SJCRH30 (cell line): ENCODE measurements around the gene KRT72. TPM values are rescaled to one million over a fixed set of nuclear protein-coding genes. Genes with fewer than 3 reads are reported as not detected.

Source experiments
- DNase-seq, 2 experiments: peaks; one replicate each; pipeline ENCODE4 v3.0.0-alpha.2; 2015 to 2020
- H3K27ac ChIP-seq: fragments of 250-450 bp; sonication (Bioruptor Pico); 2 replicates; pipeline ENCODE4 v1.5.1; 2020; ENCODE audit warnings: mild to moderate bottlenecking, moderate library complexity
- H3K27me3 ChIP-seq: fragments of 250-450 bp; sonication (Bioruptor Pico); 2 replicates; pipeline ENCODE4 v1.5.1; 2020; ENCODE audit warnings: mild to moderate bottlenecking, moderate library complexity
- H3K36me3 ChIP-seq: fragments of 250-450 bp; sonication (Bioruptor Pico); 2 replicates; pipeline ENCODE4 v1.5.1; 2020; ENCODE audit warnings: mild to moderate bottlenecking, moderate library complexity
- H3K4me1 ChIP-seq: fragments of 250-450 bp; sonication (Bioruptor Pico); 2 replicates; pipeline ENCODE4 v1.5.1; 2020; ENCODE audit warnings: mild to moderate bottlenecking, moderate library complexity
- H3K4me3 ChIP-seq: fragments of 250-450 bp; sonication (Bioruptor Pico); 2 replicates; pipeline ENCODE4 v1.5.1; 2020; ENCODE audit warnings: mild to moderate bottlenecking, moderate library complexity
- H3K9me3 ChIP-seq: fragments of 250-450 bp; sonication (Bioruptor Pico); replicated peaks from 2 replicates; pipeline ENCODE4 v1.5.1; 2020; ENCODE audit warnings: mild to moderate bottlenecking, moderate library complexity
- total RNA-seq: library from RNA; depleted of rRNA; stranded (reverse); fragments of >200 nt; shearing (Covaris generic); gene quantifications from 2 replicates; pipeline ENCODE4 v1.2.3, GENCODE V29; 2014

The KRT72 gene
- total RNA-seq, 1 experiment from 2014 or later = not detected

DNA sequence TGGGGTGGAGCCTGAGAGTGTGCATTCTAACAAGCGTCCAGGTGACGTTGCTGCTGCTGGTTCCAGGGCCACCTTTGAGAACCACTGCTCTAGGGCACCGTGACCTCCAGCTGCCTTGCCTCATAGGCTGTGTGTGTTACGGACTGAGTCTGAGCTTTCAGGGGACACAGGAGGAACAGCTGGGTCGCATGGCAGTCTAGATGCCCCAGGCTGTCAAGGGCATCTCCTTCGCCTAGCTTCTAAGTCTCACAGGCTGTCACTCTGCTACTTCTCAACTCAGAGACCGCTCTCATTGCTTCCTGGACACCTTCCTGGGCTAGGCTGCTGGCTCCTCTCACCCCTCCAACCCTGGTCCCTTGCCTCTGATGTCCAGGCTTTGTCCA is 16.1 kb upstream of the KRT72 start:
- H3K27me3 ChIP-seq = peaks cover 12% of the 10 kb centered on the region; the same call in 1 of the 2 replicates
- no peak overlapping the region for H3K4me3 ChIP-seq
- DNase-seq = no peak
- H3K9me3 ChIP-seq = no peaks in the 10 kb centered on the region
- no peaks in the 10 kb centered on the region for H3K36me3 ChIP-seq
- H3K4me1 ChIP-seq = no peaks in the 10 kb centered on the region
- H3K27ac ChIP-seq = no peak overlapping the region

DNA sequence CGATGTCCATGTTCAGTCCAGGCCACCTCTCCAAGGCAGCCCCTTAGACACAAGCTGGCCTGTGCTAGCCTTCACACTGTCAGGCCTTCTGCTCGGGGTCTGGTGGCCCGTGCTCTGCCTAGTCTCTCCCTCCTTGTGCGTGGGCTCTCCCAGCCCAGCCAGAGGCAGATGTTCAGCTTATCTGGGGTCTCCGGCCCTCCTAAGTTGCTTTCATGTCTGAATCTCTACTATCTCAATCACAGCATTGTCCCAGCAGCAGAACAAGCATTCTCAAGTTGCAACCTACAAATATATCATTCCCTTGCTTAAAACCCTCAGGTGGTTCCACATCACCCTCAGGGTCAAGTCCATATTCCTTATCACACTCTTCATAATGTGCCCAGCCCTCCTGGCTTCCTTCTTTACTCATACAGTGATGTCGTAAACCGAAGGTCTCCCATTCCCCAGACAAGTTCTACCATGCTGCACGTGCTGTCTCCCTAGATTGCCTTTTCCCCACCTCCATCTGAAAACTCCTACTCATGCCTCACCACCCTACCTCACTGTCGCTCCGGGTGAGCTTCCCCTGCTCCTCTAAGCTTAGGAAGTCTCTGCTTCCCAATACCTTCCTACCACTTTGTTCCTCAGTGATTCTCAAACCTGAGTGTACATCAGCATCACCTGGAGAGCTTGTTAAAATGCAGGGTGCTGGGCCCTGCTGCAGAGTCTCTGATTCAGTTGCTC is 15.6 kb upstream of the KRT72 start:
- H3K36me3 ChIP-seq = no peaks in the 10 kb centered on the region
- DNase-seq = no peak
- peaks cover 12% of the 10 kb centered on the region; the same call in 1 of the 2 replicates for H3K27me3 ChIP-seq

DNA sequence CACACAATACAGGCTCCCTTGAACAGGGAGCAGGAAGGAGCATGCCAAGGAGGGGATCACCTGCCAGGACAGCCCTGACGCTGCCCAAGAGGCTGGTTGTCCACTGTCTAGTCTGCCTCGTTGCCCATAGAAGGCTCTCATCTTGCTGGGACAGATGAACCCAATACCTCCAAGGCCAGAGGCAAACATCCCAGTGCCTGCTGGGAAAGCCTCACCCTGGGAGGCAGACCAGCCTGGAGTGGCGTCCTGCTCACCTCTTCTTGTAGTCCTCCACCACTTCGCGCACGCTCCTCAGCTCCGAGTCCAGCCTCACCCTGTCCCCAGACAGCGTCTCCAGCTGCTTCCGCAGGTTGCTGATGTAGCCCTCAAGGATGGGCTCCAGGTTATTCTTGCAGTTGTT is 14.6 kb upstream of the KRT72 start:
- no peaks in the 10 kb centered on the region for H3K4me1 ChIP-seq
- DNase-seq = no peak
- no peak overlapping the region for H3K27ac ChIP-seq
- H3K36me3 ChIP-seq = no peaks in the 10 kb centered on the region
- peaks cover 12% of the 10 kb centered on the region; the same call in 1 of the 2 replicates for H3K27me3 ChIP-seq
- no peaks in the 10 kb centered on the region for H3K9me3 ChIP-seq
- H3K4me3 ChIP-seq = no peak overlapping the region

More for the DNA sequence above, 15.6 kb upstream of the KRT72 start:
- Histone ChIP-seq H3K4me3 (no peak overlapping the region), H3K9me3 (no peaks in the 10 kb centered on the region), H3K4me1 (no peaks in the 10 kb centered on the region), H3K27ac (no peak overlapping the region)

DNA sequence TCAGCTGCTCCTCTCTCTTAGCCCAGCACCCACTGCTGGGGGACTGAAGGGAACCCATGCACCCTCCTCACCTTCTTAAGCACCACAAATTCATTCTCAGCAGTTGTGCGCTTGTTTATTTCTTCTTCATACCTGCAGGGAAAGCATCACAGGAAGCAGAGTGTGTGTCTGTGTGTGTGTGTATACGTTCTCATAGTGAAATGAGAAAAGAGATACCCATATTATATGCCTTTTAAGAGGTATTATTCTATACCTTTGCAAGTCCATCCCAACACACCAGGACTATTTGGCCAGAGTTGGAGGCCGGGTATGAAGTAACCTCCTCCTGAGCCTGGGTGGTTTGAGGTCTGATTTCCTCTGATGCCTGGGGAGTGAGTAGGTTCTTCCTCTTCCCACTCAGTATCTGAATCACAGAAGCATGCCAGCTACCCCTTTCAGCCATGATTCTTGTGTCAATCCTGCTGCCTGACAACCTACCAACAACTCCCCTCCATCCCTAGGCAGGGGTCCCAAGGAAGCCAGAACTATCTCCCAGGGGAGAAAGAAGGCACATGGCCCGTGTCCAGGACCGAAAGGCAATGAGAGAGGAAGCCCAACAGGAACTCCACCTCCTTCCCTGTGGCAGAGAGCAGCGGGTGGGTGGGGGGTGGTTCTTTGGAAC is 14.1 kb upstream of the KRT72 start:
- Histone ChIP-seq H3K27me3 (peaks cover 12% of the 10 kb centered on the region; the same call in 1 of the 2 replicates), H3K4me3 (no peak overlapping the region), H3K9me3 (no peaks in the 10 kb centered on the region), H3K36me3 (no peaks in the 10 kb centered on the region), H3K4me1 (no peaks in the 10 kb centered on the region), H3K27ac (no peak overlapping the region)
- DNase-seq = no peak

DNA sequence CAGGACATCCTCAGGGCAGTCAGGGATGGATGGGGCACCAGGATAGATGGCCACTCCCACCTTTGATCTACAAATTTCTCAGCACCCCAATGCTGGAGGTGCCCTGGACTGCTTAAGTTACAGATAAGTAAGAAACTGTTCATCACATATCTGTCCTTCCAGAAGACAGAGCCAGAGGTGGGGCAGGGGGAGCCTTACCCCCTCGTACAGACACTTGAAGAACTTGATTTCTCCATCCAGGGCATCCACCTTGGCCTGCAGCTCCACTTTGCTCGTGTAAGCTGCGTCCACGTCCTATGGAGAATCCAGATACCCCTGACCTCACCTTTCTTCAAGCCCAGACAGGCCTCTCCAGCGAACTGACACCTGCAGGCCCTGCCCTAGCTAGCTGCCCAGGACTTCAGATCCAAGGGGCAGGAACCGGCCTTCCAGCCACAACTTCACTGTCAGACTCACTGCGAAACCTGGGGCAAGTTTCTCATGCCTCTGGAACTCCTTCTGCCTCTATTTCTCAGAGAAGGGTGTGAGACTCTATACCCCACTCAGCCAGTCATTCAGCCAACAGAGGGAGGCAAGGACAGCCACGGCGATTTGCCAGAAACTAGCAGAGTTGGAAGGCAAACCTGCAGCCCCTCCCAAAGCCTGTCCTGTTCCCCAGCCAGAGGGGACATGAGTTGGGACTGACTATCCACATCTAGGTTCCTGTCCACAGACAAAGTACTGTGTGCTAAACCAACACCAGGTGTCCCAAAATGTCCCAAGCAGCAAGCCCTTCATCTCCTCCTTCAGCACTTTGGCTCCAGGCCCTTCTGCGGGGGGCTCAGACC is 13.3 kb upstream of the KRT72 start:
- Histone ChIP-seq H3K9me3 (no peaks in the 10 kb centered on the region), H3K27me3 (peaks cover 12% of the 10 kb centered on the region; the same call in 1 of the 2 replicates), H3K36me3 (no peaks in the 10 kb centered on the region), H3K4me1 (no peaks in the 10 kb centered on the region), H3K27ac (no peak overlapping the region), H3K4me3 (no peak overlapping the region)
- DNase-seq = no peak

DNA sequence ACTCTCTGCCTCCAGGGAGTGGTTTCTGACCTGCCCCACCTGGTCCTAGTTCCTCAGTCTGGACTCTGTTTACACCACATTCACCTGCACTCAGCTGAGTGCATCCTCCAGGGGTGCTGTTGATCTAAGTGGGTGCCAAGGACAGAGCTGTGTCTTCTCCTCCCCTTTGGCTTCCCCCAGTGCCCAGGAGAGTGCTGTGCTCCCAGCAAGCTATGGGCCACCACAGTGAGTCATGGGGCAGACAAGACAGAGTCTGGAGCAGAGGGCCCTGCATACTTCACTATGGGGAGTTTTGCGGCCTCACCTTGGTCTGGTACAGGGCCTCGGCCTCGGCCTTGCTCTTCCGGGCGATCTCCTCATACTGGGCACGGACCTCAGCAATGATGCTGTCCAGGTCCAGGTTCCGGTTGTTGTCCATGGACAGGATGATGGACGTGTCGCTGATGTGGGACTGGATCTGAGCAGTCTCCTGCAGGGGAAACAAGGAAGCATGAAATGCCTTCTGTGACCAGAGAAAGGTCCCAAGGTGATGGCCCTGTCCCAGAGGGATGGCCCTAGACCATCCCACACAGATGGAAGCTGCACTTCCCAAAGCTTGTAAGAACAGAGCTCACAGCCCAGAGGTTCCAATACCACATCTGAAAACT is 12.2 kb upstream of the KRT72 start:
- H3K36me3 ChIP-seq = no peaks in the 10 kb centered on the region
- no peak overlapping the region for H3K27ac ChIP-seq
- no peaks in the 10 kb centered on the region for H3K4me1 ChIP-seq
- no peaks in the 10 kb centered on the region for H3K9me3 ChIP-seq
- peaks cover 9% of the 10 kb centered on the region; the same call in 1 of the 2 replicates for H3K27me3 ChIP-seq
- H3K4me3 ChIP-seq = no peak overlapping the region
- DNase-seq = no peak

DNA sequence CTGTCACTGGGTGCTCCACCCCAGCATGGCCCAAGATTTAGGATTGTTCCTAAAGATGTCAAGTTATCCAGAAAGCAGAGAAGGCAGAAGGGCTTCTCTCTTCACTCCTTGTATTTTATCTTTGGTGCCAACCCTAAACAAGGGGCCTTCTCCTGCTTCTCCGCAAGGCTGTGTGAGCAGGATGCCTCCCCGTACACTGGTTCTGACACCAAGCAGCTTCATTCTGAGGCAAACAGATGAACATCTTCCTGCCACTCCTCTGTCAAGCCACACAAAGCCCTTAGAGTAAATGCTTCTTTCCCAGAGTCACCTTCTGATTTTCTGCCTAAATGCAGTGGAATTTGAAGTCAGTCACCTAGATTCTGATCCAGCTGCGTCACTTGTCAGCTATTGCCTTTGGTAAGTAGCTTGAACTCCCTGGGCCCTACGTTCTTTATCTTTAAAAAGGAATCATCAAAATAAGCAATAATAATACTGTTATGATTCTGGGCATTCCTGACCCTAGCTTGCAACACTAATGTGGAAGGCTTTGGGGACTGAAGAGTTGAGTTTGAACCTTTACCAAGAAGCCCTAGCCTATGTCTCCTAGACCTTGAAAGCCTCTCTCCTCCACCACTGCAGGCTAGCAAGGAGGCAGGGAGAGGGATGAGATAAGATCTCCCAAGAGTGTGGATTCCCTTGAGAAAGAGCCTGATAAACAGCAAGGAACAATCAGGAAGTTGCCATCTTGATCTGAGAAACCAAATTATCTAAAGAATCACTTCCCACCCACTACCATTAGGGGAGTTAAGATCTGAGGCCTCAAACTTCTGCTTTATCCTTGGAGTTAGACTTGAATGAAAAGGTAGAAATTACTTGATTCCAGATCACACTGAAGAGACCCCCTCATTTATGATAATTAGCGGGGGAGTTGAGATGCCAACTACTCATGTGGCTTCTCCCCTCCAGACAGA is 11.4 kb upstream of the KRT72 start:
- no peak overlapping the region for H3K4me3 ChIP-seq
- DNase-seq = no peak
- H3K27ac ChIP-seq = no peak overlapping the region
- no peaks in the 10 kb centered on the region for H3K9me3 ChIP-seq
- H3K4me1 ChIP-seq = no peaks in the 10 kb centered on the region
- H3K27me3 ChIP-seq = peaks cover 4% of the 10 kb centered on the region; the same call in 1 of the 2 replicates
- H3K36me3 ChIP-seq = no peaks in the 10 kb centered on the region

DNA sequence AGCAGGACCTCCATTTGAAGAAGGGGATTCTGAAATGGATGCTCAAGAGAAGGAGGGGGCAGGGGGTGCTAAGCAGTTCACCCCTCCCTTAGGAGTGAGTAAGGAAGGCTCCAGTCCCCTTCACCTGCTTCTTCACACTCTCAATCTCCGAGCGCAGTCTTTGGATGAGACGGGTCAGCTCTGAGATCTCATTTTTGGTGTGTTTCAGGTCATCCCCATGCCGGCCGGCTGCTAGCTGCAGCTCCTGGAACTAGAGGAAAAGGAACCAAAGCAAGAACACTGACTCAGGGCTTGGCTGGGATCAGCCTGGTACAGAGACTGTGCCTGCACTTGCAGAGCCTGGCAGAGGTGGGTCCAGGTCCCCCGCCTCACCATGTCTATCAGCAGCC is 9.8 kb upstream of the KRT72 start:
- DNase-seq = no peak
- Histone ChIP-seq H3K9me3 (no peaks in the 10 kb centered on the region), H3K36me3 (no peaks in the 10 kb centered on the region), H3K27ac (no peak overlapping the region), H3K27me3 (no peaks in the 10 kb centered on the region; the same call in 1 of the 2 replicates), H3K4me1 (no peaks in the 10 kb centered on the region), H3K4me3 (no peak overlapping the region)

DNA sequence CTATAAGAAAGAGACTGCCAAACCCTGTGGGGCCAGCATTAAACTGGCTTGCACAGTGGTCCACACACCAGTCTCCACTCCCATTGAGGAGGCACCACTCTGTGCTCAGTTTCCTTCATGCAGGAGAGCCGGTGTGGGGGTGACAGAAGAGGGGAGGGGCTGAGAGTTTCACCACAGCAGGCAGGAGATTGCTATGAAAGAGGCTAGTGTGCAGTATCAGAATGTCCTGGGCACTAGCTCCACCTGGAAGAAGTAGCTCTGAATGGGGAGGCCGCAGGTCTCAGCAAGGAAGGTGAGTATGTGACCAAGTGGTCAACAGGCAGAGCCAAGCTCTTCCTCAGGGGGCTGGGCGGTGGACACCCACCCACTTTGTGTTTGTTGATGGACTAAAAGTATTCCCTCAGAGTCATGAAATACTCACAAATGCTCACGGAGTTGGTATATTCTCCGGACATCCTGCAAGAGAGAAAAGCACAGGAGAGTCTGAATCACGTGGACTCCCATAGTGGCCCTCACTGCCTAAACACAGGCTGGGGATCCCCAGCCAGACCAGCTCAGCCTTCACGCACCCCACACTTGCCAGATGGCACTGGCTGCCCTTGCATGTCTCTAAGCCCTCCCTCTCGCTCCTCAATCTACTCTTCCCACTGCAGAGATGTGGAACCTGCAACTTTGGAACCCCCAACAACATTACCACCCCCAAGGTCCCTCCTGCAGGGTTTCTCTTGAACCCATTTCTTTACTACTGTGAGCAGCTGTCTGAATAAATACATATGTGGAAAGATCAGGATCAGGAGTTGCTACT is 7.8 kb upstream of the KRT72 start:
- Histone ChIP-seq H3K4me3 (no peak overlapping the region), H3K4me1 (no peaks in the 10 kb centered on the region), H3K27ac (no peak overlapping the region), H3K9me3 (no peaks in the 10 kb centered on the region), H3K36me3 (no peaks in the 10 kb centered on the region), H3K27me3 (no peaks in the 10 kb centered on the region; the same call in 1 of the 2 replicates)
- no peak for DNase-seq

DNA sequence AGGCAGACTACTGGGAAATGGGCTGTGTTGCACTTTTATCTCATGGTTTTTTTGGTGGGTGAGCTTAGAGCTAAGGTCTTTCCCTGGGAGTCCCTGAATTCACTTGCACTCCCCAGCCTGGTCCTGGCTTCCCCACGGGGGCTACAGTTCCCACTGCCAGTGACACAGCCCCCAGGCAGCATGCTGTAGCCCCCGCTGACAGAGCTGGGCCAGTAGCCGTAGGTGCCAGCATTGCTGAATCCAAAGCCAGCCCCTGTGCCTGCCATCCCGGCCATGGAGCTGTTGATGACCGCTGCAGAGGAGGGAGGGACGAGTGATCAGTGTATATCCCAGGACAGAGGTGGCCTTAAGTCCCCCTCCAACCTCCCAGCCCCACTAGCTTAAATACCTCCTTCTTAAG is 6.9 kb upstream of the KRT72 start:
- no peak overlapping the region for H3K27ac ChIP-seq
- no peak overlapping the region for H3K4me3 ChIP-seq
- no peaks in the 10 kb centered on the region for H3K36me3 ChIP-seq
- no peaks in the 10 kb centered on the region for H3K4me1 ChIP-seq
- no peak for DNase-seq
- 0 out of 2 replicates have a peak, but pooled peaks cover 4% of the 10 kb centered on the region for H3K27me3 ChIP-seq
- H3K9me3 ChIP-seq = no peaks in the 10 kb centered on the region

DNA sequence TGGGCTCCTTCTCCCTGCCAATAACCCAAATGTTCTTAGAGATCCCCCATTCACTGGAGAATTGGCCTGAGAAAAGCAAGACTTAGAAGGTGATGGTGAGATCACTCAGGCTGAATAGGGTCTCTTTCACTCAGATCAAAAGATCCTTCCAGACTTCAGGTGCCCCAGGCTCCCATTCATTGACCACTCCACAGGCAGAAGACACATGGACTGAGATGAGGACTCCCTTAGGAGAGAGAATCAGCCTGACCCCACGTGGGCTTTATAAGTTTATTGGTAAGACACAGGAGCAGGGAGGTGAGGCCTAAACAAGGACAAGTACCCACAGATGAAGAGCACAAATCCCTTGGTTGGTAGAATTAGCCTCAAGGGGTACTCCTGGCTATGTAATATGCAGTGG is 6.1 kb upstream of the KRT72 start:
- no peaks in the 10 kb centered on the region for H3K9me3 ChIP-seq
- no peaks in the 10 kb centered on the region for H3K4me1 ChIP-seq
- H3K27me3 ChIP-seq = 0 out of 2 replicates have a peak, but pooled peaks cover 4% of the 10 kb centered on the region
- DNase-seq = no peak
- H3K27ac ChIP-seq = no peak overlapping the region
- no peaks in the 10 kb centered on the region for H3K36me3 ChIP-seq
- H3K4me3 ChIP-seq = no peak overlapping the region

DNA sequence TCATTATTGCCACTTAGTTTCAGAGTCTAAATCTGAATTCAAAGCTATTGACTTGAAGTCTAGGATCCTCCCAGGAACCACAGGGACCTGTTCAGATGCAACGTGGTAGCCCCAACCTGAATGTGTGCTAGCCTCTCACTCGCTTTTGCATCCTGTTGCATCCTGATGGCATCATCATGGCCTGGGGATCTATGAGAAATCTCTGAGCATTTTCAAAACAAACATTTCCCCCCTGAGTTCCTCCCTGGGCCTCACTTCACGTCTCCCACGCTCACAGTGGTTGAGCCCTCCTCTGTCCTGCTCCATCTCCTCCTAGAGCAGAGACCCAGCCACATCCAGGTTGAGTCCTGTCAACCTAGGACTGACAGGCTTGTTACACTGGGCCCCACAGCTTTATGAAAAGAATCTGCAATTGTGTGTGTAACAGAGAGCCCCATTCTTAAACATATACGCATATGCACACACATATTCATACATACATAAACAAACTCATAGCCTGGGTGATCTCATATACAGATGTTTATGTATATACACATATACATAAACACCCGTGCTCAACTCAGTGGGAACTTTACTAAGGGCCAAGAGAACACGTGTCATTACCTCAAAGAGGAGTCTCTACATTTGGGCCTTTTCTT is 5.4 kb upstream of the KRT72 start:
- no peak for DNase-seq
- H3K36me3 ChIP-seq = no peaks in the 10 kb centered on the region
- H3K9me3 ChIP-seq = no peaks in the 10 kb centered on the region
- no peak overlapping the region for H3K27ac ChIP-seq
- 0 out of 2 replicates have a peak, but pooled peaks cover 4% of the 10 kb centered on the region for H3K27me3 ChIP-seq
- no peaks in the 10 kb centered on the region for H3K4me1 ChIP-seq
- H3K4me3 ChIP-seq = no peak overlapping the region

DNA sequence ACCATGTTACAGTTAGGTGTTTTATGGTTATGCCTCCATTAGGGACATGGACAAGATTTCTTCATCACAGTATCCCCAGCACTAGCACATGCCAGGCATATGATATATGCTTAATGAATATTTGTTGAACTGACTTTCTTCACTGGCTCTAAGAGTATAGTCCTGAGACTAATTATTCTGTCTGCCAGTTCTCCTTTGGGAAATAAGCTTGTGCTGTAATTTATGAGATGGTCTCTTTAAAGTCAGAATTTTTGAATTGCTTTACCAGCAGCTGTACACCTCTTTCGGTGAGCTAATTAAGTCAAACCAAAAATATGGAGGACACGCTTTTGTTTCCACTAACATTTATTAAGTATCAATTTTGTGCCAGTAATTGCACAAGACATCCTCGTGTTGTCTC is 4.8 kb upstream of the KRT72 start:
- Histone ChIP-seq H3K27me3 (0 out of 2 replicates have a peak, but pooled peaks cover 4% of the 10 kb centered on the region), H3K9me3 (no peaks in the 10 kb centered on the region), H3K36me3 (no peaks in the 10 kb centered on the region), H3K4me3 (no peak overlapping the region), H3K4me1 (no peaks in the 10 kb centered on the region), H3K27ac (no peak overlapping the region)
- DNase-seq = no peak
